Activated CD4-positive, alpha-beta T cell treated with anti-CD3 and anti-CD28 coated beads, Interleukin-10, Interleukin-2, amounts not matched to agents 100 ng/mL and 50 ng/mL, durations not matched to agents 16 hours and 8 hours (primary cell): ENCODE measurements around the gene NKX1-1.

Experiments used
- DNase-seq: peaks from one replicate; pipeline ENCODE4 v3.0.0-alpha.2; 2020

Gene NKX1-1

GRCh38 chr4:1356181-1356998 lies 49.9 kb downstream of the NKX1-1 start:
- DNase-seq: peak; percentile 46

- no peak for DNase-seq
Observed at GRCh38 chr4:1355378-1355777, 50.9 kb downstream of the NKX1-1 start.

DNA sequence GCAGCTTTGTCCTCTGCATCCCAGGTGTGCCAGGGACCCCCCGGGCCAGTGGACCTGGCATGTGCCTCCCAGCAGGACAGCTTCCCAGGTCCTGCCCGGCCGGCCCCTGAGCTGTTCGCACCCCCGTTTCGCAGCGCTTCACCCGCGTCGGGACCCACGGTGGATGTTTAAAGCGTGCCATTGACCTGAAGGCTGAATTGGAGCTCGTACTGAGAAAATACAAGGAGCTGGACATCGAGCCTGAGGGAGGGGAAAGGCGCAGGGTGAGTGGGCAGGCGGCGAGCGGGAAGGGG lies 51.3 kb downstream of the NKX1-1 start:
- DNase-seq: no peak

- DNase-seq: no peak
Observed at GRCh38 chr4:1354136-1354982, 51.9 kb downstream of the NKX1-1 start.

DNA sequence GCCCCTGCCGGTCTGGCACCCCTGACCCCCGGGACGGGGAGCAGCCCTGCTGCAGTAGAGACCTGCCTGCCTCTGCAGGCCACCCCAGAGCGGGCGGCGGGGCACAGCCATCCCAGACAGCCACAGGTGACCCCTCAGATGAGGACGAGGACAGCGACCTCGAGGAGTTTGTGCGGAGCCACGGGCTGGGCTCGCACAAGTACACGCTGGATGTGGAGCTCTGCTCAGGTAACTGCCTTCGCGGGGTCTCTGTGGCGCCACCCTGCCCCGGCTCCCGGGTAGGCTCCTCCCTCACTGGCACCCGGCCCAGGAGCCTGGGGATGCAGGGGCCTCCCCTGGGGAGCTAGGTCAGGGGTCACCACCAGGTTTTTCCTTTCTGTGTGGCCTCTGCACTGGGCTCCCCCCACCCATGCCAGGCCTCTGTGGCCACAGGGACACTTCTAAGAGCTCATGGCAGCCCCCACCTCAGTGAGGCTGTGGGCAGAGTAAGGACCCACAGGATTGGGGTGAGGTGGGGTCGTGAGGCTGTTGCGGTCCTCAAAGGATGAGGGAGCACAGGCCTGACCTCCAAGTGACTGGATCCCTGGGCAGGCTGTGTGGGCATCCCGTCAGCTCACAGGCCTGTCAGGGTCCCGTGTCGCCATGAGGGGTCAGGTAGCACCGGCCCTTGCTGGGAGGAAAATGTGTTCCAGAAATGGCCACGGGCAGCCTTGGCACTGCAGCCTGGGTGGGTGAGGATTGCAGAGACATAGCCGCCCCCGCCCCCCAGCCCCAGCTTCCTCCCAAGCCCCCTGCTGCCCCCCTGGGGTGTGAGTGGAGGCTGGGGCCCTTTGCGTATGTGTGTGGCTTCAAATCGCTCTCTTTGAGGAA lies 52.8 kb downstream of the NKX1-1 start:
- no peak for DNase-seq
